Skeletal muscle satellite cell (primary cell): ENCODE data around the gene FBXL7.

Experiments used
- H3K27me3 ChIP-seq: 2 replicates; pipeline ENCODE4 v1.7.0; 2013; ENCODE audit warnings: low read length; ENCODE audit not compliant: control insufficient read depth, insufficient read depth
- H3K36me3 ChIP-seq: 2 replicates; pipeline ENCODE4 v1.7.0; 2013; ENCODE audit warnings: mild to moderate bottlenecking, control low read depth, low read length; ENCODE audit not compliant: insufficient read depth
- H3K4me1 ChIP-seq: 2 replicates; pipeline ENCODE4 v1.7.0; 2013; ENCODE audit warnings: low read length; ENCODE audit not compliant: control insufficient read depth, insufficient read depth
- H3K4me2 ChIP-seq: 2 replicates; pipeline ENCODE4 v1.7.0; 2013; ENCODE audit warnings: mild to moderate bottlenecking, low read length
- H3K4me3 ChIP-seq: 2 replicates; pipeline ENCODE4 v1.7.0; 2013; ENCODE audit warnings: low read length
- H3K9ac ChIP-seq: 2 replicates; pipeline ENCODE4 v1.7.0; 2013; ENCODE audit warnings: mild to moderate bottlenecking, low read depth, low read length, moderate library complexity
- H3K9me3 ChIP-seq: replicated peaks from 2 replicates; pipeline ENCODE4 v1.7.0; 2013; ENCODE audit warnings: mild to moderate bottlenecking, control low read depth, low read length

FBXL7 gene

GRCh38 chr5:15695215-15695731 is 195.3 kb downstream of the FBXL7 start:
- Histone ChIP-seq H3K4me2 (peak overlapping the region; percentile 32), H3K9ac (peak overlapping the region; percentile 12), H3K27me3 (no peaks in the 10 kb centered on the region), H3K4me1 (peaks cover 19% of the 10 kb centered on the region), H3K9me3 (no peaks in the 10 kb centered on the region), H3K36me3 (no peaks in the 10 kb centered on the region), H3K4me3 (no peak overlapping the region)

GRCh38 chr5:15700373-15700772 is 200.4 kb downstream of the FBXL7 start:
- Histone ChIP-seq H3K9ac (no peak overlapping the region), H3K36me3 (no peaks in the 10 kb centered on the region), H3K9me3 (no peaks in the 10 kb centered on the region), H3K4me3 (no peak overlapping the region), H3K27me3 (no peaks in the 10 kb centered on the region), H3K4me2 (no peak overlapping the region), H3K4me1 (peaks cover 12% of the 10 kb centered on the region)

GRCh38 chr5:15702102-15702501 is 202.1 kb downstream of the FBXL7 start:
- H3K4me1 ChIP-seq: peaks cover 7% of the 10 kb centered on the region
- no peaks in the 10 kb centered on the region for H3K27me3 ChIP-seq
- no peak overlapping the region for H3K4me3 ChIP-seq
- no peaks in the 10 kb centered on the region for H3K9me3 ChIP-seq
- H3K9ac ChIP-seq: no peak overlapping the region
- H3K4me2 ChIP-seq: no peak overlapping the region
- no peaks in the 10 kb centered on the region for H3K36me3 ChIP-seq

GRCh38 chr5:15703901-15704300 is 203.9 kb downstream of the FBXL7 start:
- H3K9ac ChIP-seq: no peak overlapping the region
- H3K27me3 ChIP-seq: no peaks in the 10 kb centered on the region
- no peaks in the 10 kb centered on the region for H3K9me3 ChIP-seq
- H3K36me3 ChIP-seq: no peaks in the 10 kb centered on the region
- no peak overlapping the region for H3K4me2 ChIP-seq
- peaks cover 7% of the 10 kb centered on the region for H3K4me1 ChIP-seq
- no peak overlapping the region for H3K4me3 ChIP-seq

- H3K4me1 ChIP-seq: peaks cover 7% of the 10 kb centered on the region
- H3K9ac ChIP-seq: no peak overlapping the region
- no peaks in the 10 kb centered on the region for H3K27me3 ChIP-seq
- no peaks in the 10 kb centered on the region for H3K9me3 ChIP-seq
- H3K4me3 ChIP-seq: no peak overlapping the region
- H3K4me2 ChIP-seq: no peak overlapping the region
- H3K36me3 ChIP-seq: no peaks in the 10 kb centered on the region
These were observed 204.5 kb downstream of the FBXL7 start for GRCh38 chr5:15704397-15704947.

- peaks cover 4% of the 10 kb centered on the region for H3K4me1 ChIP-seq
- H3K9ac ChIP-seq: no peak overlapping the region
- H3K4me2 ChIP-seq: no peak overlapping the region
- no peak overlapping the region for H3K4me3 ChIP-seq
- no peaks in the 10 kb centered on the region for H3K9me3 ChIP-seq
- no peaks in the 10 kb centered on the region for H3K36me3 ChIP-seq
- H3K27me3 ChIP-seq: no peaks in the 10 kb centered on the region
These were observed 207.7 kb downstream of the FBXL7 start for GRCh38 chr5:15707631-15708030.

GRCh38 chr5:15711892-15712291 is 211.9 kb downstream of the FBXL7 start:
- Histone ChIP-seq H3K9ac (no peak overlapping the region), H3K4me1 (peaks cover under 1% of the 10 kb centered on the region), H3K4me2 (no peak overlapping the region), H3K27me3 (no peaks in the 10 kb centered on the region), H3K4me3 (no peak overlapping the region), H3K36me3 (no peaks in the 10 kb centered on the region), H3K9me3 (no peaks in the 10 kb centered on the region)

GRCh38 chr5:15715535-15715934 is 215.6 kb downstream of the FBXL7 start:
- Histone ChIP-seq H3K4me1 (peaks cover 3% of the 10 kb centered on the region), H3K27me3 (no peaks in the 10 kb centered on the region), H3K36me3 (no peaks in the 10 kb centered on the region), H3K9ac (no peak overlapping the region), H3K9me3 (no peaks in the 10 kb centered on the region), H3K4me3 (no peak overlapping the region), H3K4me2 (no peak overlapping the region)

GRCh38 chr5:15715967-15716366 is 216.0 kb downstream of the FBXL7 start:
- H3K27me3 ChIP-seq: no peaks in the 10 kb centered on the region
- H3K4me1 ChIP-seq: peaks cover 3% of the 10 kb centered on the region
- H3K4me3 ChIP-seq: no peak overlapping the region
- no peaks in the 10 kb centered on the region for H3K9me3 ChIP-seq
- H3K9ac ChIP-seq: no peak overlapping the region
- H3K36me3 ChIP-seq: no peaks in the 10 kb centered on the region
- H3K4me2 ChIP-seq: no peak overlapping the region

- no peaks in the 10 kb centered on the region for H3K36me3 ChIP-seq
- peaks cover 3% of the 10 kb centered on the region for H3K4me1 ChIP-seq
- no peak overlapping the region for H3K9ac ChIP-seq
- no peaks in the 10 kb centered on the region for H3K9me3 ChIP-seq
- H3K4me3 ChIP-seq: no peak overlapping the region
- no peak overlapping the region for H3K4me2 ChIP-seq
- no peaks in the 10 kb centered on the region for H3K27me3 ChIP-seq
These were observed 217.0 kb downstream of the FBXL7 start for GRCh38 chr5:15717001-15717400.

- Histone ChIP-seq H3K27me3 (no peaks in the 10 kb centered on the region), H3K9ac (no peak overlapping the region), H3K4me2 (no peak overlapping the region), H3K4me1 (peaks cover 3% of the 10 kb centered on the region), H3K4me3 (no peak overlapping the region), H3K9me3 (no peaks in the 10 kb centered on the region), H3K36me3 (no peaks in the 10 kb centered on the region)
These were observed 218.6 kb downstream of the FBXL7 start for GRCh38 chr5:15718421-15719179.

- no peaks in the 10 kb centered on the region for H3K36me3 ChIP-seq
- no peaks in the 10 kb centered on the region for H3K9me3 ChIP-seq
- no peaks in the 10 kb centered on the region for H3K27me3 ChIP-seq
- H3K9ac ChIP-seq: no peak overlapping the region
- H3K4me2 ChIP-seq: no peak overlapping the region
- H3K4me3 ChIP-seq: no peak overlapping the region
- H3K4me1 ChIP-seq: peaks cover 3% of the 10 kb centered on the region
These were observed 219.8 kb downstream of the FBXL7 start for GRCh38 chr5:15719784-15720183.
